A673 (cell line): Measurements from ENCODE around the gene GALNT9.
"Not testable (repeated sequence)": the region's sequence is repeated elsewhere in the genome, so short reads cannot be mapped to it uniquely, and the experiment has no call there.

Source experiments
- EZH2 ChIP-seq: fragments of 200-600 bp; sonication (generic); IDR thresholded peaks from 2 replicates; pipeline ENCODE4 v1.6.1; 2017; ENCODE audit warnings: borderline replicate concordance, low read depth, mild to moderate bottlenecking, mixed read lengths, antibody characterized with exemption, low read length; ENCODE audit not compliant: poor library complexity, severe bottlenecking
- TF ChIP-seq, protein P1 (sequence below): fragments of 300-800, 200-600 bp; sonication (generic); conservative IDR thresholded peaks from 2 replicates; pipeline ENCODE4 v1.5.1; 2017; ENCODE audit warnings: low read depth, mild to moderate bottlenecking, antibody characterized with exemption, low read length, moderate library complexity, mixed read lengths

DNA sequence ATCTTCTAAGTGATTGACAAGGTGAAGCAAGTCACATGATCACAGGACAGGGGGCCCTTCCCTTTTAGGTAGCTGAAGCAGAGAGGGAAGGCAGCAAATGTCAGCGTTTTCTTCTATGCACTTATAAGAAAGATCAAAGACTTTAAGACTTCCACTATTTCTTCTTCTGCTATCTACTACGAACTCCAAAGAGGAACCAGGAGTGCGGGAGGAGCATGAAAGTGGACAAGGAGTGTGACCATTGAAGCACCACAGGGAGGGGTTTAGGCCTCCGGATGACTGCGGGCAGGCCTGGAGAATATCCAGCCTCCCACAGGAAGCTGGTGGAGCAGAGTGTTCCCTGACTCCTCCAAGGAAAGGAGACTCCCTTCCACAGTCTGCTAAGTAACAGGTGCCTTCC is 76.4 kb downstream of the GALNT9 start:
- TF ChIP-seq, protein P1, sequence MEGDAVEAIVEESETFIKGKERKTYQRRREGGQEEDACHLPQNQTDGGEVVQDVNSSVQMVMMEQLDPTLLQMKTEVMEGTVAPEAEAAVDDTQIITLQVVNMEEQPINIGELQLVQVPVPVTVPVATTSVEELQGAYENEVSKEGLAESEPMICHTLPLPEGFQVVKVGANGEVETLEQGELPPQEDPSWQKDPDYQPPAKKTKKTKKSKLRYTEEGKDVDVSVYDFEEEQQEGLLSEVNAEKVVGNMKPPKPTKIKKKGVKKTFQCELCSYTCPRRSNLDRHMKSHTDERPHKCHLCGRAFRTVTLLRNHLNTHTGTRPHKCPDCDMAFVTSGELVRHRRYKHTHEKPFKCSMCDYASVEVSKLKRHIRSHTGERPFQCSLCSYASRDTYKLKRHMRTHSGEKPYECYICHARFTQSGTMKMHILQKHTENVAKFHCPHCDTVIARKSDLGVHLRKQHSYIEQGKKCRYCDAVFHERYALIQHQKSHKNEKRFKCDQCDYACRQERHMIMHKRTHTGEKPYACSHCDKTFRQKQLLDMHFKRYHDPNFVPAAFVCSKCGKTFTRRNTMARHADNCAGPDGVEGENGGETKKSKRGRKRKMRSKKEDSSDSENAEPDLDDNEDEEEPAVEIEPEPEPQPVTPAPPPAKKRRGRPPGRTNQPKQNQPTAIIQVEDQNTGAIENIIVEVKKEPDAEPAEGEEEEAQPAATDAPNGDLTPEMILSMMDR: not testable (repeated sequence)
- not testable (repeated sequence) for TF ChIP-seq EZH2
